Measurements from ENCODE around the gene DALRD3.

DNA sequence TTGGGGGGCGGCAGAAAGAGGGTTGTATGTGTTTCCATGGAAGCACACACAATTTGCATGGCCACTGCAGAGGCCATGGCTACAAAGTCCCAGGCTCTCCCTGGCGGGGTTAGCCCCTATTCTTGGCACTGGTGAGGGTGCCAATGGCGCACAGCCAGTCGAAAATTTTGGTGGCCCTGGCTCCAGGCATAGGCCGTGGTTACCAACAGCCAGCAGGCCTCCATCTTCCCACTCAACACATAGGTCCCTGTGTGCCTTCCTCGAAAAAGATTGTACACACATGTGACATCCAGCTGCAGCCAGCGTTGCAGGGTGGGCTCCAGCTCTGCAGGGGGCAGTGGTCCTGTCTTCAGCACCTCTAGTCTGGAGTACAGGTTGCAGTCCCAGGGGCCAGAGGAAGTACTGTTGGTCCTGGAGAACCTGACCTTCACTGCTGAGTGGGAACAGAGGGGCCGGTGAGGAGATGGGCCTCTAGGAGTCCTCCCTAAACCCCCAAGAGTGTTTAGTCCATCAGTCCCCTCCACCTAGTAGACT, 21.2 kb downstream of the DALRD3 start:
- TF ChIP-seq, protein P1, sequence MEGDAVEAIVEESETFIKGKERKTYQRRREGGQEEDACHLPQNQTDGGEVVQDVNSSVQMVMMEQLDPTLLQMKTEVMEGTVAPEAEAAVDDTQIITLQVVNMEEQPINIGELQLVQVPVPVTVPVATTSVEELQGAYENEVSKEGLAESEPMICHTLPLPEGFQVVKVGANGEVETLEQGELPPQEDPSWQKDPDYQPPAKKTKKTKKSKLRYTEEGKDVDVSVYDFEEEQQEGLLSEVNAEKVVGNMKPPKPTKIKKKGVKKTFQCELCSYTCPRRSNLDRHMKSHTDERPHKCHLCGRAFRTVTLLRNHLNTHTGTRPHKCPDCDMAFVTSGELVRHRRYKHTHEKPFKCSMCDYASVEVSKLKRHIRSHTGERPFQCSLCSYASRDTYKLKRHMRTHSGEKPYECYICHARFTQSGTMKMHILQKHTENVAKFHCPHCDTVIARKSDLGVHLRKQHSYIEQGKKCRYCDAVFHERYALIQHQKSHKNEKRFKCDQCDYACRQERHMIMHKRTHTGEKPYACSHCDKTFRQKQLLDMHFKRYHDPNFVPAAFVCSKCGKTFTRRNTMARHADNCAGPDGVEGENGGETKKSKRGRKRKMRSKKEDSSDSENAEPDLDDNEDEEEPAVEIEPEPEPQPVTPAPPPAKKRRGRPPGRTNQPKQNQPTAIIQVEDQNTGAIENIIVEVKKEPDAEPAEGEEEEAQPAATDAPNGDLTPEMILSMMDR (conservative IDR thresholded peaks at IDR 0.05 in 1 of 2, IDR thresholded peaks at IDR 0.05 in 1 of 2; ENCODE audit: extremely low read depth in 1 of 2, insufficient read depth in 1 of 2, low read depth in 1 of 2, low read length in 2 of 2) = no peak
- no peak for TF ChIP-seq EZH2 (IDR thresholded peaks at IDR 0.05; ENCODE audit: borderline replicate concordance, low read length)

Measured in mammary epithelial cell (primary cell).